ENCODE measurements around the gene TAS2R8. TPM values are rescaled to one million over a fixed set of nuclear protein-coding genes. Genes with fewer than 3 reads are reported as not detected.

The TAS2R8 gene
- total RNA-seq, 1 donor from 2014 or later, result 0.24 TPM

GRCh38 chr12:10847744-10848143 is 40.7 kb upstream of the TAS2R8 start:
- Mint-ChIP-seq H3K9me3 (ENCODE audit: low read depth) (no peaks in the 10 kb centered on the region), H3K4me3 (ENCODE audit: low read depth) (no peak overlapping the region), H3K4me1 (ENCODE audit: low read depth) (no peaks in the 10 kb centered on the region), H3K27ac (no peak overlapping the region), H3K36me3 (ENCODE audit: insufficient read depth) (peaks cover 17% of the 10 kb centered on the region), H3K27me3 (no peaks in the 10 kb centered on the region)
- no peak for TF ChIP-seq CTCF (IDR thresholded peaks at IDR 0.05; ENCODE audit: unreplicated experiment)
- no peak for DNase-seq (ENCODE audit: low spot score, unreplicated experiment)

GRCh38 chr12:10842862-10843261 is 35.8 kb upstream of the TAS2R8 start:
- DNase-seq (ENCODE audit: low spot score, unreplicated experiment), result no peak
- Mint-ChIP-seq H3K9me3 (ENCODE audit: low read depth) (peaks cover under 1% of the 10 kb centered on the region), H3K27ac (no peak overlapping the region), H3K4me1 (ENCODE audit: low read depth) (no peaks in the 10 kb centered on the region), H3K27me3 (no peaks in the 10 kb centered on the region), H3K4me3 (ENCODE audit: low read depth) (no peak overlapping the region), H3K36me3 (ENCODE audit: insufficient read depth) (peaks cover 29% of the 10 kb centered on the region)
- TF ChIP-seq CTCF (IDR thresholded peaks at IDR 0.05; ENCODE audit: unreplicated experiment), result no peak

- Mint-ChIP-seq H3K4me1 (ENCODE audit: low read depth) (peaks cover 10% of the 10 kb centered on the region), H3K27me3 (no peaks in the 10 kb centered on the region), H3K9me3 (ENCODE audit: low read depth) (peaks cover 12% of the 10 kb centered on the region), H3K36me3 (ENCODE audit: insufficient read depth) (peaks cover 25% of the 10 kb centered on the region), H3K4me3 (ENCODE audit: low read depth) (no peak overlapping the region), H3K27ac (no peak overlapping the region)
- TF ChIP-seq CTCF (IDR thresholded peaks at IDR 0.05; ENCODE audit: unreplicated experiment), result no peak
- DNase-seq (ENCODE audit: low spot score, unreplicated experiment), result no peak
These were observed 31.4 kb upstream of the TAS2R8 start for GRCh38 chr12:10838461-10838860.

- Mint-ChIP-seq H3K9me3 (ENCODE audit: low read depth) (peaks cover 8% of the 10 kb centered on the region), H3K4me3 (ENCODE audit: low read depth) (no peak overlapping the region), H3K36me3 (ENCODE audit: insufficient read depth) (peaks cover 10% of the 10 kb centered on the region), H3K27ac (no peak overlapping the region), H3K27me3 (no peaks in the 10 kb centered on the region), H3K4me1 (ENCODE audit: low read depth) (peaks cover under 1% of the 10 kb centered on the region)
- TF ChIP-seq CTCF (IDR thresholded peaks at IDR 0.05; ENCODE audit: unreplicated experiment), result no peak
- no peak for DNase-seq (ENCODE audit: low spot score, unreplicated experiment)
These were observed 22.9 kb upstream of the TAS2R8 start for GRCh38 chr12:10829994-10830393.

- no peak for TF ChIP-seq CTCF (IDR thresholded peaks at IDR 0.05; ENCODE audit: unreplicated experiment)
- H3K36me3 Mint-ChIP-seq (ENCODE audit: insufficient read depth), result peaks cover 9% of the 10 kb centered on the region
- H3K27ac Mint-ChIP-seq, result no peak within 1 kb of the TSS
These were observed 19.2 kb upstream of the TAS2R8 start, which contains the start of gene TAS2R10 for GRCh38 chr12:10826258-10826657. Gene TAS2R10 (minus strand): TSS chr12:10826358. CDS start chr12:10826269, 89 bp downstream.

More at GRCh38 chr12:10826258-10826657, 19.2 kb upstream of the TAS2R8 start, which contains the start of gene TAS2R10:
- Mint-ChIP-seq H3K4me3 (ENCODE audit: low read depth) (no peak within 1 kb of the TSS), H3K9me3 (ENCODE audit: low read depth) (peaks cover 3% of the 10 kb centered on the region), H3K4me1 (ENCODE audit: low read depth) (no peaks in the 10 kb centered on the region), H3K27me3 (peaks cover 2% of the 10 kb centered on the region)
- DNase-seq (ENCODE audit: low spot score, unreplicated experiment), result no peak

All from progenitor cell of endocrine pancreas (in vitro differentiated cells).